ENCODE measurements around the gene RTTN.

RTTN gene

GRCh38 chr18:70197026-70197425, 8.5 kb downstream of the RTTN start:
- DNase-seq: no peak

- DNase-seq: peak; percentile 60 to 66
Measured at GRCh38 chr18:70195852-70196434, 9.5 kb downstream of the RTTN start.

GRCh38 chr18:70195014-70195614, 10.4 kb downstream of the RTTN start:
- no peak for DNase-seq

GRCh38 chr18:70194227-70194890, 11.1 kb downstream of the RTTN start:
- DNase-seq: no peak

GRCh38 chr18:70190529-70190928, 15.0 kb downstream of the RTTN start:
- DNase-seq: no peak

- peak in 1 of 2 donors; percentile 12 for DNase-seq
Measured at GRCh38 chr18:70188113-70188512, 17.4 kb downstream of the RTTN start.

- no peak for DNase-seq
Measured at GRCh38 chr18:70183441-70183840, 22.0 kb downstream of the RTTN start.

GRCh38 chr18:70182548-70182947, 22.9 kb downstream of the RTTN start:
- no peak for DNase-seq

GRCh38 chr18:70181725-70182124, 23.8 kb downstream of the RTTN start:
- DNase-seq: no peak

- no peak for DNase-seq
Measured at GRCh38 chr18:70181015-70181414, 24.5 kb downstream of the RTTN start.

GRCh38 chr18:70176537-70176936, 28.9 kb downstream of the RTTN start:
- DNase-seq: no peak

- no peak for DNase-seq
Measured at GRCh38 chr18:70175216-70175615, 30.3 kb downstream of the RTTN start.

GRCh38 chr18:70172225-70172624, 33.3 kb downstream of the RTTN start:
- no peak for DNase-seq

GRCh38 chr18:70169747-70170146, 35.7 kb downstream of the RTTN start:
- DNase-seq: no peak

GRCh38 chr18:70166668-70167067, 38.8 kb downstream of the RTTN start:
- DNase-seq: no peak

GRCh38 chr18:70165936-70166335, 39.6 kb downstream of the RTTN start:
- DNase-seq: no peak

GRCh38 chr18:70160073-70160678, 45.3 kb downstream of the RTTN start:
- DNase-seq: no peak

GRCh38 chr18:70158992-70159717, 46.3 kb downstream of the RTTN start:
- DNase-seq: no peak

- no peak for DNase-seq
Measured at GRCh38 chr18:70156886-70157285, 48.6 kb downstream of the RTTN start.

- no peak for DNase-seq
Measured at GRCh38 chr18:70154591-70155194, 50.8 kb downstream of the RTTN start.

- peak in 1 of 2 donors; percentile 14 for DNase-seq
Measured at GRCh38 chr18:70151614-70152013, 53.9 kb downstream of the RTTN start.

- no peak for DNase-seq
Measured at GRCh38 chr18:70149616-70150301, 55.7 kb downstream of the RTTN start.
